Ovary (tissue), 9 donors: ENCODE results near the gene SNX9. TPM values are rescaled to one million over a fixed set of nuclear protein-coding genes. Genes with fewer than 3 reads are reported as not detected.

ENCODE experiments used
- DNase-seq, 5 donors: peaks; one replicate each; pipeline ENCODE4 v3.0.0-alpha.2; 2019 to 2020
- H3K27ac ChIP-seq, 2 donors: fragments of 200-600 bp; one replicate each; pipeline versions ENCODE4 v1.5.1 to v1.8.0; 2019 to 2022
- H3K27me3 ChIP-seq: fragments of 200-600 bp; one replicate; pipeline ENCODE4 v1.8.0; 2022
- H3K36me3 ChIP-seq: fragments of 200-600 bp; sonication (generic); one replicate; pipeline ENCODE4 v1.5.1; 2019
- H3K4me1 ChIP-seq: one replicate; pipeline ENCODE4 v1.8.1; 2013; ENCODE audit warnings: mild to moderate bottlenecking, moderate library complexity; ENCODE audit not compliant: insufficient read depth
- H3K4me3 ChIP-seq: fragments of 200-600 bp; sonication (generic); one replicate; pipeline ENCODE4 v1.5.1; 2017
- H3K9me3 ChIP-seq, 2 donors: fragments of 200-600 bp in 1 of 2; sonication (generic) in 1 of 2; one replicate each; pipeline versions ENCODE4 v1.5.1 to v1.8.1; 2013 to 2019; ENCODE audit warnings: mild to moderate bottlenecking in 1 of 2, moderate library complexity in 1 of 2
- CTCF ChIP-seq, 3 donors: fragments of 450-650 bp in 2 of 3; fragments of 200-600 bp in 1 of 3; IDR thresholded peaks; one replicate each; pipeline versions ENCODE4 v1.5.1 to v1.8.0; 2016 to 2022; ENCODE audit warnings: antibody characterized with exemption in 3 of 3, mild to moderate bottlenecking in 1 of 3
- EP300 ChIP-seq: sonication (generic); formaldehyde crosslinking; IDR thresholded peaks from one replicate; pipeline ENCODE4 v1.6.1; 2017; ENCODE audit warnings: antibody characterized with exemption
- POLR2A ChIP-seq: fragments of 450-650 bp; IDR thresholded peaks from one replicate; pipeline ENCODE4 v1.6.1; 2017; ENCODE audit warnings: antibody characterized with exemption, mild to moderate bottlenecking, moderate library complexity
- WGBS, 3 donors: extraction: QIAGEN DNeasy Blood & Tissue Kit in 1 of 3; methylation state at CpG; one replicate each; pipeline versions ENCODE4 v1.1.5 to v1.1.7; 2013 to 2017; 5-methylcytosine and 5-hydroxymethylcytosine counted together
- intact Hi-C, 4 donors: fragments of 100-400 bp; cut with DNase I; formaldehyde crosslinking; loops; one replicate each; pipeline versions ENCODE4 v1.11.0 to v1.15.1; 2022 to 2023
- polyA plus RNA-seq, 2 donors: library from polyadenylated mRNA; stranded (reverse); fragments of 200-250 nt in 1 of 2; fragments of 350-450 nt in 1 of 2; fragmentation: Illumina TruSeq in 1 of 2; extraction: RNeasy Lipid Tissue Mini Kit (QIAGEN cat#74804) in 1 of 2; gene quantifications; one replicate each; pipeline ENCODE4 v1.2.3, GENCODE V29; 2013 to 2014
- total RNA-seq, 7 donors: library from RNA; depleted of rRNA in 2 of 7; stranded (reverse); fragments of >200 nt in 2 of 7; fragmentation: NEBNext Ultra II Directional in 3 of 7; extraction: Animal tissue kit (Norgen Biotek cat#: 25700) in 3 of 7; gene quantifications; one replicate each; pipeline versions ENCODE4 v1.1.0 to v1.2.4, GENCODE V29; 2016 to 2023
- donor health status: DM: no; HTN: no; CAD: no; lungs with moderate emphysema.
- donor health status: DM: no; HTN: no; CAD: no.
- donor health status: Bipolar disorder and iron deficiency.
- donor health status: DM: yes; HTN: yes; CAD: no.
- donor health status: DM: no; HTN: no; CAD: no.
- donor health status: DM: yes; HTN: yes; CAD: no.

The SNX9 gene
- total and polyA plus RNA-seq, 9 donors: 31.2 to 48.0 (median 38.7) TPM

GRCh38 chr6:157877149-157877548 lies 54.1 kb downstream of the SNX9 start:
- DNase-seq: no peak
- Histone ChIP-seq H3K27me3 (no peaks in the 10 kb centered on the region), H3K4me1 (no peaks in the 10 kb centered on the region), H3K9me3 (no peaks in the 10 kb centered on the region), H3K4me3 (no peak overlapping the region), H3K27ac (no peak overlapping the region), H3K36me3 (no peaks in the 10 kb centered on the region)
- intact Hi-C loops: no loop called here
- TF ChIP-seq EP300 (no peak), POLR2A (no peak), CTCF (IDR thresholded peaks at IDR 0.05) (no peak)
- WGBS, 3 donors: 78 to 91% (median 87%) methylated on average over 4 of the region's 4 CpGs

- intact Hi-C loops: no loop called here
- H3K4me3 ChIP-seq: no peak overlapping the region
- no peak for DNase-seq
- H3K36me3 ChIP-seq: no peaks in the 10 kb centered on the region
- H3K27me3 ChIP-seq: no peaks in the 10 kb centered on the region
- H3K4me1 ChIP-seq: no peaks in the 10 kb centered on the region
- WGBS, 3 donors: 74 to 82% (median 79%) methylated on average over 7 of the region's 7 CpGs
- H3K9me3 ChIP-seq: no peaks in the 10 kb centered on the region
- H3K27ac ChIP-seq: no peak overlapping the region
- TF ChIP-seq POLR2A: no peak
- TF ChIP-seq CTCF (IDR thresholded peaks at IDR 0.05): no peak
- TF ChIP-seq EP300: no peak
Observed at GRCh38 chr6:157877573-157878438, 54.8 kb downstream of the SNX9 start.

- H3K4me1 ChIP-seq: no peaks in the 10 kb centered on the region
- no peaks in the 10 kb centered on the region for H3K36me3 ChIP-seq
- H3K27ac ChIP-seq: no peak overlapping the region
- no peaks in the 10 kb centered on the region for H3K9me3 ChIP-seq
- WGBS, 3 donors: 94 to 96% (median 94%) methylated on average over 12 of the region's 12 CpGs
- intact Hi-C loops: no loop called here
- TF ChIP-seq CTCF (IDR thresholded peaks at IDR 0.05): no peak
- no peak for TF ChIP-seq EP300
- TF ChIP-seq POLR2A: no peak
- no peak for DNase-seq
- no peaks in the 10 kb centered on the region for H3K27me3 ChIP-seq
- no peak overlapping the region for H3K4me3 ChIP-seq
Observed at GRCh38 chr6:157879034-157879872, 56.2 kb downstream of the SNX9 start.

GRCh38 chr6:157879873-157880254 lies 56.8 kb downstream of the SNX9 start:
- no peak for TF ChIP-seq EP300
- no peak for TF ChIP-seq POLR2A
- TF ChIP-seq CTCF (IDR thresholded peaks at IDR 0.05): no peak
- no peak for DNase-seq
- H3K27ac ChIP-seq: no peak overlapping the region
- intact Hi-C loops: no loop called here
- no peaks in the 10 kb centered on the region for H3K9me3 ChIP-seq
- no peak overlapping the region for H3K4me3 ChIP-seq
- H3K4me1 ChIP-seq: no peaks in the 10 kb centered on the region
- 96% methylated on average over 2 of the region's 2 CpGs for WGBS, 3 donors
- no peaks in the 10 kb centered on the region for H3K27me3 ChIP-seq
- no peaks in the 10 kb centered on the region for H3K36me3 ChIP-seq
